HCT116 (cell line): Measurements from ENCODE around the gene MCF2L2. TPM values are rescaled to one million over a fixed set of nuclear protein-coding genes. Genes with fewer than 3 reads are reported as not detected.

Source experiments
- ATAC-seq: fragments of 200-7000 bp; cut with Tn5 transposase; 2 replicates; pipeline ENCODE4 v1.9.1; 2020; ENCODE audit warnings: mild to moderate bottlenecking, moderate library complexity
- BruUV-seq: library from RNA; stranded (reverse); fragments of 400-500 nt; replicated peaks from 2 replicates; lab custom pipeline; 2021; lab: Mats Ljungman, UMichigan
- CTCF ChIA-PET: fragments of 300-600 bp; sonication (Branson Sonifier 250); formaldehyde crosslinking; loops from one replicate; lab custom pipeline; 2021; ENCODE audit warnings: antibody characterized with exemption; lab: Charles Lee
- POLR2A ChIA-PET: fragments of 300-600, 350-600 bp; sonication (Branson Sonifier 250); formaldehyde crosslinking; loops from one replicate; lab custom pipeline; 2021; ENCODE audit warnings: antibody characterized with exemption; lab: Charles Lee
- RAD21 ChIA-PET, 2 experiments: fragments of 300-600 bp; sonication (Branson Sonifier 250); formaldehyde crosslinking; loops; one replicate each; lab custom pipeline; 2023; ENCODE audit warnings: low total read pairs in 2 of 2; ENCODE audit not compliant: uncharacterized antibody in 2 of 2, unreplicated experiment in 2 of 2, low non-redundant PET in 1 of 2; lab: Charles Lee
- DNase-seq: peaks from one replicate; pipeline ENCODE4 v3.0.0-alpha.2; 2010; ENCODE audit warnings: low read depth, low spot score
- H2AFZ ChIP-seq: fragments of 200-600 bp; shearing (Covaris generic), sonication (generic); 2 replicates; pipeline ENCODE4 v1.6.1; 2017; ENCODE audit warnings: low read depth, mixed run types, mixed read lengths, antibody characterized with exemption, low read length; ENCODE audit not compliant: poor library complexity, severe bottlenecking
- H3K27ac ChIP-seq: 2 replicates; pipeline ENCODE4 v1.5.1; 2012; ENCODE audit warnings: low read depth, low read length
- H3K27me3 ChIP-seq: fragments of 200-600 bp; sonication (generic); 2 replicates; pipeline ENCODE4 v1.6.1; 2016; ENCODE audit warnings: mixed run types, low read length, mixed read lengths; ENCODE audit not compliant: insufficient read depth
- H3K36me3 ChIP-seq, 2 experiments: fragments of 200-500 bp in 1 of 2; fragments of 200-600 bp in 1 of 2; sonication (Bioruptor generic) in 1 of 2; sonication (generic) in 1 of 2; 2 replicates each; pipeline versions ENCODE4 v1.5.1 to v1.6.1; 2014 to 2016; ENCODE audit warnings: low read length in 2 of 2, inconsistent platforms in 1 of 2, mixed read lengths in 1 of 2, mixed run types in 1 of 2; ENCODE audit not compliant: insufficient read depth in 2 of 2, control insufficient read depth in 1 of 2
- H3K4me1 ChIP-seq, 2 experiments: fragments of 200-600 bp in 1 of 2; sonication (generic) in 1 of 2; 2 replicates each; pipeline versions ENCODE4 v1.5.1 to v1.6.1; 2012 to 2017; ENCODE audit warnings: low read length in 2 of 2, inconsistent platforms in 1 of 2, mild to moderate bottlenecking in 1 of 2, mixed read lengths in 1 of 2, mixed run types in 1 of 2, moderate library complexity in 1 of 2; ENCODE audit not compliant: insufficient read depth in 2 of 2, control insufficient read depth in 1 of 2
- H3K4me2 ChIP-seq: fragments of 200-600 bp; sonication (generic); 2 replicates; pipeline ENCODE4 v1.6.1; 2017; ENCODE audit warnings: mixed run types, low read length, mixed read lengths
- H3K4me3 ChIP-seq, 2 experiments: fragments of 200-600 bp in 1 of 2; sonication (generic) in 1 of 2; replicated peaks in 1 of 2; 2 replicates each; pipeline ENCODE4 v1.5.1; 2011 to 2016; ENCODE audit warnings: low read length in 2 of 2, control low read depth in 1 of 2, low read depth in 1 of 2, mild to moderate bottlenecking in 1 of 2, mixed read lengths in 1 of 2, mixed run types in 1 of 2
- H3K79me2 ChIP-seq: fragments of 200-600 bp; sonication (generic); 2 replicates; pipeline ENCODE4 v1.6.1; 2017; ENCODE audit warnings: mild to moderate bottlenecking, mixed run types, low read length, moderate library complexity, mixed read lengths; ENCODE audit not compliant: insufficient read depth
- H3K9ac ChIP-seq: fragments of 200-600 bp; sonication (generic); 2 replicates; pipeline ENCODE4 v1.6.1; 2016; ENCODE audit warnings: low read length, mixed read lengths
- H3K9me2 ChIP-seq: fragments of 200-600 bp; sonication (generic), shearing (Covaris generic); 2 replicates; pipeline ENCODE4 v1.6.1; 2017; ENCODE audit warnings: mixed run types, mild to moderate bottlenecking, moderate library complexity; ENCODE audit not compliant: insufficient read depth
- H3K9me3 ChIP-seq, 2 experiments: fragments of 200-500 bp in 1 of 2; fragments of 200-600 bp in 1 of 2; sonication (Bioruptor generic) in 1 of 2; sonication (generic) in 1 of 2; 2 replicates each; pipeline ENCODE4 v1.6.1; 2014 to 2017; ENCODE audit warnings: low read length in 2 of 2, mixed read lengths in 2 of 2, inconsistent platforms in 1 of 2, low read depth in 1 of 2, mild to moderate bottlenecking in 1 of 2, mixed run types in 1 of 2, moderate library complexity in 1 of 2; ENCODE audit not compliant: control insufficient read depth in 1 of 2, insufficient read depth in 1 of 2
- H4K20me1 ChIP-seq: fragments of 200-600 bp; sonication (generic), shearing (Covaris generic); 2 replicates; pipeline ENCODE4 v1.6.1; 2017; ENCODE audit warnings: mixed run types, mild to moderate bottlenecking, moderate library complexity; ENCODE audit not compliant: insufficient read depth
- ATF3 ChIP-seq: IDR thresholded peaks from 2 replicates; pipeline ENCODE4 v1.6.1; 2012
- CTCF ChIP-seq, 3 experiments: fragments of 200-600 bp in 1 of 3; sonication (generic) in 1 of 3; IDR thresholded peaks in 2 of 3; conservative IDR thresholded peaks in 1 of 3; 2 replicates each; pipeline ENCODE4 v1.5.1; 2012 to 2017; ENCODE audit warnings: low read depth in 2 of 3, low read length in 2 of 3, antibody characterized with exemption in 1 of 3, borderline replicate concordance in 1 of 3, control low read depth in 1 of 3, mild to moderate bottlenecking in 1 of 3, mixed read lengths in 1 of 3, mixed run types in 1 of 3, moderate library complexity in 1 of 3; ENCODE audit not compliant: insufficient read depth in 1 of 3
- EGR1 ChIP-seq: IDR thresholded peaks from 2 replicates; pipeline ENCODE4 v1.6.1; 2012; ENCODE audit warnings: low read depth
- EZH2 ChIP-seq: fragments of 200-600 bp; sonication (generic); IDR thresholded peaks from 2 replicates; pipeline ENCODE4 v1.6.1; 2017; ENCODE audit warnings: antibody characterized with exemption, mixed run types
- FOSL1 ChIP-seq: IDR thresholded peaks from 2 replicates; pipeline ENCODE4 v1.6.1; 2012; ENCODE audit warnings: low read depth
- JUND ChIP-seq: IDR thresholded peaks from 2 replicates; pipeline ENCODE4 v1.6.1; 2012
- SIN3A ChIP-seq: IDR thresholded peaks from 2 replicates; pipeline ENCODE4 v1.6.1; 2012; ENCODE audit warnings: low read depth
- SRF ChIP-seq: IDR thresholded peaks from 2 replicates; pipeline ENCODE4 v1.6.1; 2012; ENCODE audit warnings: low read depth
- ZFX ChIP-seq: fragments of 450-650 bp; IDR thresholded peaks from 2 replicates; pipeline ENCODE4 v1.6.1; 2017
- ZNF274 ChIP-seq: fragments of 200-500 bp; sonication (Bioruptor generic); IDR thresholded peaks from 2 replicates; pipeline ENCODE4 v1.6.1; 2014; ENCODE audit warnings: mild to moderate bottlenecking, low read depth, low read length, inconsistent platforms
- intact Hi-C: fragments of 100-400 bp; cut with micrococcal nuclease; formaldehyde crosslinking; loops from 2 replicates; pipeline ENCODE4 v1.10.0; 2022
- total RNA-seq: library from RNA; stranded (reverse); gene quantifications from one replicate; pipeline ENCODE4 v1.2.1, GENCODE V29; 2021; ENCODE audit not compliant: unreplicated experiment

MCF2L2 gene
- total RNA-seq, 1 experiment from 2014 or later = 1.5 TPM

- peaks cover 13 to 56% of the 10 kb centered on the region in 2 experiments for H3K4me1 ChIP-seq
- no peak overlapping the region; the same call in 1 of the 2 replicates for H3K27ac ChIP-seq
- ChIA-PET RAD21 (no interaction called here), POLR2A (no interaction called here), CTCF (no interaction called here)
- BruUV-seq = no TSS peak
- peak overlapping the region; percentile 49 for H3K9ac ChIP-seq
- no peak for TF ChIP-seq SRF
- TF ChIP-seq ZNF274 = no peak
- TF ChIP-seq SIN3A = no peak
- no peak for TF ChIP-seq JUND
- TF ChIP-seq ZFX = no peak
- TF ChIP-seq ATF3 = no peak
- no peak for TF ChIP-seq EZH2
- no peak for TF ChIP-seq CTCF (IDR thresholded peaks at IDR 0.05 in 2 of 3, conservative IDR thresholded peaks at IDR 0.05 in 1 of 3; ENCODE audit: borderline replicate concordance in 1 of 3, insufficient read depth in 1 of 3, low read depth in 2 of 3, low read length in 2 of 3)
- no peak for TF ChIP-seq FOSL1
- no peak for TF ChIP-seq EGR1
- no peak for DNase-seq
- ATAC-seq = no peak
- intact Hi-C loops = no loop called here
- H3K9me3 ChIP-seq = no peaks in the 10 kb centered on the region
- H2AFZ ChIP-seq = no peak overlapping the region
- peak overlapping the region in 1 of 2 experiments; percentile 11; a peak in 2 of 4 replicates for H3K4me3 ChIP-seq
- no peaks in the 10 kb centered on the region for H4K20me1 ChIP-seq
- H3K4me2 ChIP-seq = peak overlapping the region; percentile 77
- H3K36me3 ChIP-seq = peaks cover 2 to 12% of the 10 kb centered on the region in 2 experiments; a peak in 2 of 4 replicates
- H3K27me3 ChIP-seq = no peaks in the 10 kb centered on the region
- no peaks in the 10 kb centered on the region for H3K9me2 ChIP-seq
- peaks cover 66% of the 10 kb centered on the region for H3K79me2 ChIP-seq
These were observed 162.0 kb downstream of the MCF2L2 start for GRCh38 chr3:183266454-183266853.
